SK-N-MC (cell line): ENCODE results near the gene TTC32.

Experiments
- DNase-seq: peaks from one replicate; pipeline ENCODE4 v3.0.0-alpha.2; 2011; ENCODE audit warnings: low read depth, low spot score
- H3K27ac ChIP-seq: fragments of 200-600 bp; sonication (generic); 2 replicates; pipeline ENCODE4 v1.5.1; 2016; ENCODE audit warnings: mixed run types
- H3K36me3 ChIP-seq: fragments of 200-600 bp; sonication (generic); 2 replicates; pipeline ENCODE4 v1.6.1; 2017; ENCODE audit warnings: antibody characterized with exemption, low read length, mixed read lengths; ENCODE audit not compliant: insufficient read depth
- H3K4me3 ChIP-seq: fragments of 200-600 bp; sonication (generic); 2 replicates; pipeline ENCODE4 v1.5.1; 2016
- H3K9ac ChIP-seq: fragments of 200-600 bp; sonication (generic); 2 replicates; pipeline ENCODE4 v1.8.0; 2017; ENCODE audit warnings: mixed run types, mixed read lengths; ENCODE audit not compliant: insufficient read length
- H3K9me3 ChIP-seq: fragments of 200-600 bp; sonication (generic); 2 replicates; pipeline ENCODE4 v1.6.1; 2017; ENCODE audit warnings: low read depth, mild to moderate bottlenecking, antibody characterized with exemption, low read length, moderate library complexity, mixed read lengths
- EZH2 ChIP-seq: fragments of 200-600 bp; sonication (generic); IDR thresholded peaks from one replicate; pipeline ENCODE4 v1.6.1; 2017; ENCODE audit warnings: antibody characterized with exemption
- FOXP2 ChIP-seq: optimal IDR thresholded peaks from 2 replicates; pipeline ENCODE3; 2011; ENCODE audit warnings: mild to moderate bottlenecking, moderate library complexity; ENCODE audit not compliant: insufficient read depth; ENCODE audit errors: extremely low read length, control extremely low read depth
- POLR2AphosphoS5 ChIP-seq: IDR thresholded peaks from 2 replicates; pipeline ENCODE4 v1.6.1; 2012; ENCODE audit warnings: mild to moderate bottlenecking, low read depth, low read length, borderline replicate concordance

Gene TTC32

DNA sequence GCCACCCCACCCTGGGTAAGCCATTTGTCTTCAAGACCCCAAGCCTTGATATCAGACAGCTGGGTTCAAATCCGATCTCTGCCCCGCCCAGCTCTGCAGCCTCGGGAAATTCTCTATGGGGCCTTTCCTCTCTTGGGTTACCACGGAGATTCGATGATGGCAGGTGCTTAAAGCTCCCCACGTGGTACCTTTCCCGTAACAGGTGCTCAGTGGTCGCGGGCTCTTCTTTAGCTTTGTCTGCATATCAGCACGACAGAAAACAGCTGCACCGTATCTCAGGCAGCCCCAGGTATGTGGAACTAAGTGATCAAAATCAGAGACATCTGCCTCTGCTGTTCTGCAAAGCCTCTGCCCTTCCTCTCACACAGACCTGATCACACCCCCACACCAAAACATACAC lies 37.4 kb downstream of the TTC32 start:
- Histone ChIP-seq H3K9ac (no peak overlapping the region), H3K36me3 (no peaks in the 10 kb centered on the region), H3K4me3 (no peak overlapping the region), H3K27ac (no peak overlapping the region), H3K9me3 (no peaks in the 10 kb centered on the region)
- TF ChIP-seq FOXP2 (no peak), EZH2 (no peak), POLR2AphosphoS5 (no peak)
- DNase-seq, result no peak

DNA sequence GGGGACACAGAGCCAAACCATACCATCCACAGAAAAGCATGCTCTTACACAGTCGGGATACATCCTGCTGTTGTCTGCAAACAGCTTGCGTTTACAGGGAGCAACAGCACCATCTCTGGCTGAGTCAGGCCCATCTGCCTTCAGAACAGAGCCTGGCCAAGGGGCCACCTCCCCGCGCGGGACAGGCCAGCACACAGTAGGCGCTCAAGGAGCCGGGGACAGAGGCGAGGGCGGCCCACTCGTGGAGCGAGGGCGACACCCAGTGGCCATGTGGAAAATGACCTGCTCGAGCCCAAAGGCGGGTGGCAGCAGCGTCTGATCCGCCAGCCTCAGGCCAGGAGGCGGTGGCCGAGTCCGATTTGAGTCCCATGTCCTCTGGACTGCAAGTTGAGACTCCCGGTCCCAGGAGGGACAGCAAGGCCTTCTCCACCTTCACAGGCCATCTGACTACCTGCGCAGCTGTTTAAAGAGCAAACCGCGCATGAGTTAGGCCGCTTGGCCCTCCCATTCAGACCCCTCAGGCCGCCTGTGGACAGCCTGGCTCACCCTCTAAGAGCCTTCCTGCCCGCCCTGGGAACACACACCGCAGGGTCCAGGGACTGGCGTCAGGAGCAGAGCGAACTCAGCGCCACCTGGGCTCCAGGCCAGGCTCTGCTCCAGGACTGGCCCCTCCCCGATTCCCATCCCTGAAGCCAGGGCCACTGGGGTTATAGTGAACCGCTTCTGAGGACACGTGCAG lies 38.3 kb downstream of the TTC32 start:
- Histone ChIP-seq H3K4me3 (no peak overlapping the region), H3K9ac (no peak overlapping the region), H3K36me3 (no peaks in the 10 kb centered on the region), H3K27ac (no peak overlapping the region), H3K9me3 (no peaks in the 10 kb centered on the region)
- no peak for DNase-seq
- TF ChIP-seq FOXP2 (no peak), EZH2 (no peak), POLR2AphosphoS5 (no peak)

DNA sequence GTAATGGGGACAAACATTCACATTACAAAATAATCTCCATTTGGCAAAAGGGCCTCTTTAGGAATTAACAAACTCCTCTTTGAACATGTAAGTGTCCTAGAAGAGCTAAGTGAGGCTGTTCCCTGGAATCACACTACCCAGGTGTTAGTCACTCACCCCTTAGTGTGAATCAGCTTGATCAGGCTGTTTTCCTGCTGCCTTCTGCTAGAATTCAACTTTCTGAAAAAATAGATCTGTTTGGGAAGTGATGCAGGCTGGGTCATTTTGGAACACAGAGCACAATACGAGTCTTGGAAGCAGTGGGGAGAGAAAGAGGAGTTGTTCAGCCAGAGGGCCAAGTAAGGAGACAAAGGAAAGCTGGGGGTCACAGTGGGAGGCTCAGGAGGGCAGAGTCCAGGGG lies 40.0 kb downstream of the TTC32 start:
- H3K4me3 ChIP-seq, result no peak overlapping the region
- no peak for TF ChIP-seq POLR2AphosphoS5
- no peak for TF ChIP-seq EZH2
- no peak for TF ChIP-seq FOXP2
- no peaks in the 10 kb centered on the region for H3K9me3 ChIP-seq
- no peaks in the 10 kb centered on the region for H3K36me3 ChIP-seq
- H3K9ac ChIP-seq, result no peak overlapping the region
- H3K27ac ChIP-seq, result no peak overlapping the region
- no peak for DNase-seq

DNA sequence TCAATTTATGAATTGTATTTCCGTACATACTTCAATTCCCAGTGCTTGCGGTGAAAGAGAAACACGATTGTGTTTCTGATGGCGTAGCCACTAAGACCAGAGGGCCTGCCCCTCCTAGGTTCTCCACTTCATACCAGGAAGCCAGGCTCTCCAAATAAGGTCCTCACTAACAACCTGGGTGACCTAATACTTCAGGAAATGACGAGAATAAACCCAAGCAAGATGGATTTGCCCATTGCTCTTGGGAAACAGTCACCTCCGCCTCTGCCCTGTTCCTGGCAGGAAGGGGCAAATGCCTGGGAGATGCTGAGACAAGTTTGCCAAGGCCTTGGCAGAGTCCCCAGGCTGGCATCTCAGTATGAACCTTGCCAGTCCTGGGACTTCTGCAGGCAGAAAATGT lies 41.8 kb downstream of the TTC32 start:
- H3K9me3 ChIP-seq, result no peaks in the 10 kb centered on the region
- TF ChIP-seq EZH2 (no peak), FOXP2 (no peak), POLR2AphosphoS5 (no peak)
- no peak overlapping the region for H3K27ac ChIP-seq
- DNase-seq, result no peak
- no peak overlapping the region for H3K4me3 ChIP-seq
- H3K36me3 ChIP-seq, result no peaks in the 10 kb centered on the region
- H3K9ac ChIP-seq, result no peak overlapping the region

DNA sequence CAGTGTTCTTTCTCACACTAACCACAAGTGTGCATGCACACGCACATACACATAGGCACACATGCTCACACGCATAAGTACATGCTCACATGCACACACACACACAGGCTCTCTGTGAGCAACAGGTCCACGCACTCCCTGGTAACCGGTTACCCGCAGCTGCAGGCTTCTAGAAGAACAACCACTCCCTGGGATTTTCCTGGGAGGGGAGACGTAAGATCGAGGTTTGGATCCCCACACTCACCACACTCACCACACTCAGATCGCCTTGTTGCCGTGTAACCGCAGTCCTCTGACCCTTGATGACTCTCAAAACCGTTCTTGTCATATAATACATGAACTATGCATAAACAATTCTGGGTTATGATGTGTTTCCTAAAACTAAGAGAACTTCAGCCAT lies 42.2 kb downstream of the TTC32 start:
- Histone ChIP-seq H3K27ac (no peak overlapping the region), H3K9me3 (no peaks in the 10 kb centered on the region)
- no peak for DNase-seq

DNA sequence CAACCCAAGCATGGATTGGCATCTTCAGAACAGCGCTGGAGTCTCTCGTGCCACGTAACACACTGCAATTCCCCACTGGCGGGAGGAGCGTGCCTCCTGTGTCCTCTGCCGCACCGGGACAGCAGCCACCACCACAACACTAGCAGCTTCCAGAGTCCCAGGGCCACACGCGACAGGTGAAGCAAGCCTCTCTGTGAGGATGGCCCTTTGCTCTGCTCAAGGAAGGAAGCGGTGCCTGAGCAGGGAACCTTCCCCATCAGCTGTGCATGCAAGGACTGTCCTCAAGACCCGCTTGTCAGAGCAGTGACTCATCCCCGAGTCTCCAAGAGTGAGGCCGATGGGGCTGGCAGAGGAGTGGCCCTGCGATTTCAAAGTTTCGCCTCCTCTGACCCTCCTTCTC lies 44.0 kb downstream of the TTC32 start:
- TF ChIP-seq FOXP2 (no peak), EZH2 (no peak), POLR2AphosphoS5 (no peak)
- no peak overlapping the region for H3K4me3 ChIP-seq
- H3K9me3 ChIP-seq, result no peaks in the 10 kb centered on the region
- no peak overlapping the region for H3K27ac ChIP-seq
- H3K36me3 ChIP-seq, result no peaks in the 10 kb centered on the region
- no peak overlapping the region for H3K9ac ChIP-seq
- DNase-seq, result no peak

More for the DNA sequence above, 42.2 kb downstream of the TTC32 start:
- Histone ChIP-seq H3K36me3 (no peaks in the 10 kb centered on the region), H3K9ac (no peak overlapping the region), H3K4me3 (no peak overlapping the region)
- no peak for TF ChIP-seq FOXP2
- TF ChIP-seq POLR2AphosphoS5, result no peak
- no peak for TF ChIP-seq EZH2

DNA sequence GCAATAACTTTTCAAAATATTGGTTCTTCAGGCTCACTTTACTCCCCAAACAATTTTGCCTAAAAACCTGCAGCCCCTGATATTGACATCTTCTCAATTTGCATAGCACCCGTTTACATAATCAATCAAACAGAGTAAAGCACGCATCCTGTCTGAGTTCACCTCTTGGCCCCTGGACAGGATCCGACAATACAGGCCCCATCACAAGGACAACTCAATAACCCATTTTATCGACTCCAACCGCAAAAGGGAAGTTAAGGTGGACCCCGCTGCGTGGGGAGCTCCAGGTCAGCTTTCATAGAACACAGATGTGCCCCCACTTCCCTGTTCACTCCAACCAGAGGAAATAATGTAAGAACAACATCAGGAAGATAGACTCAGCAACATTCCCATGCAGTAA lies 44.7 kb downstream of the TTC32 start:
- DNase-seq, result no peak

DNA sequence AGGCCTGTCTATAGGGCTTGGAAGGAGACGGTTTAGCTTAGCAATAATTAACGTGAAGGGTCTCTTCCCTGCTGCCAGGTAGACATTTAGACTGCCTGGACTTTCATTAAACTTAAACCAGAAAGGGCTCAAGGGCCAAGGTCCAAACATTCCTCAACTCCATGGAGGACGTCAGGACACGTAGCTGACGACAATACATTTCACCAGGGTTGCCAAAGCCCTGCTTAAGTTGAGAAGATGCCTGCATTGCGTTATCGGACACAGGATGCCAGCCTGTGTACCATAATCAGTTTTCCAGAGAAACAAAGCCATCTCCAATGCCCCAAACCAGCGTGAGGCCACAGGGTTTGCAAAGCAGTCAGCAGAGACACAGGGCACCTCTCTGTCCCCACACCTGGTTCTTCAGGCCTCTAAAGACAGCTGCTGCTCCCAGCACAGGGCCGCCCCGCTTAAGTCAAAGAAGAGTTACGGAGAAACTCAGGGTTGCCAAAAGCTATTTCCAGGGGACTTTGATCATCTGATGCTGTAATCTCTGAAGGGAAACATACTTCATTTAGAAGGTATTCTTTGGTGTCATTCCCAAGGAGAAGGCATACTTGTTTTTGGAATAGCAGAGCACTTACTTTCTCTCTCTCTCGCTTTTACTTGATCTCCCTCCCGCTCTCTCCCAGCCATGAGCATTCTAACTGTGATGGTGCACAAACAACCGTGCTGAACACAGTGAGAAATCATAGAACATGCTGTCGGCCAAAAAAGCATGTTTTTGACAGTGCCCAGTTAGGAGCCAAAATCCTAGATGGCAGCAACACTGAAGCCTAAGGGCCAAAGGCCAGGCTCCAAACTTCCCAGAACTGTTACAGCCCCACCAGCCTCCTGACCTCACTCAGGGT lies 46.0 kb downstream of the TTC32 start:
- no peak for TF ChIP-seq FOXP2
- TF ChIP-seq EZH2, result no peak
- no peak for TF ChIP-seq POLR2AphosphoS5
- Histone ChIP-seq H3K4me3 (no peak overlapping the region), H3K27ac (no peak overlapping the region), H3K9ac (no peak overlapping the region), H3K36me3 (no peaks in the 10 kb centered on the region), H3K9me3 (no peaks in the 10 kb centered on the region)
- no peak for DNase-seq

More for the DNA sequence above, 44.7 kb downstream of the TTC32 start:
- no peaks in the 10 kb centered on the region for H3K9me3 ChIP-seq
- no peaks in the 10 kb centered on the region for H3K36me3 ChIP-seq
- TF ChIP-seq EZH2, result no peak
- TF ChIP-seq FOXP2, result no peak
- TF ChIP-seq POLR2AphosphoS5, result no peak
- no peak overlapping the region for H3K27ac ChIP-seq
- H3K9ac ChIP-seq, result no peak overlapping the region
- H3K4me3 ChIP-seq, result no peak overlapping the region
